ENCODE results near the gene GPRIN2.

GRCh38 chr10:46542567-46543465, 13.6 kb downstream of the GPRIN2 start:
- TF ChIP-seq, protein P1, sequence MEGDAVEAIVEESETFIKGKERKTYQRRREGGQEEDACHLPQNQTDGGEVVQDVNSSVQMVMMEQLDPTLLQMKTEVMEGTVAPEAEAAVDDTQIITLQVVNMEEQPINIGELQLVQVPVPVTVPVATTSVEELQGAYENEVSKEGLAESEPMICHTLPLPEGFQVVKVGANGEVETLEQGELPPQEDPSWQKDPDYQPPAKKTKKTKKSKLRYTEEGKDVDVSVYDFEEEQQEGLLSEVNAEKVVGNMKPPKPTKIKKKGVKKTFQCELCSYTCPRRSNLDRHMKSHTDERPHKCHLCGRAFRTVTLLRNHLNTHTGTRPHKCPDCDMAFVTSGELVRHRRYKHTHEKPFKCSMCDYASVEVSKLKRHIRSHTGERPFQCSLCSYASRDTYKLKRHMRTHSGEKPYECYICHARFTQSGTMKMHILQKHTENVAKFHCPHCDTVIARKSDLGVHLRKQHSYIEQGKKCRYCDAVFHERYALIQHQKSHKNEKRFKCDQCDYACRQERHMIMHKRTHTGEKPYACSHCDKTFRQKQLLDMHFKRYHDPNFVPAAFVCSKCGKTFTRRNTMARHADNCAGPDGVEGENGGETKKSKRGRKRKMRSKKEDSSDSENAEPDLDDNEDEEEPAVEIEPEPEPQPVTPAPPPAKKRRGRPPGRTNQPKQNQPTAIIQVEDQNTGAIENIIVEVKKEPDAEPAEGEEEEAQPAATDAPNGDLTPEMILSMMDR (IDR thresholded peaks at IDR 0.05; ENCODE audit: insufficient read depth, low read length) = no peak
- no peak for TF ChIP-seq POLR2AphosphoS5 (IDR thresholded peaks at IDR 0.05; ENCODE audit: low read depth)
- no peak for TF ChIP-seq GABPA (IDR thresholded peaks at IDR 0.05; ENCODE audit: low read depth)
- TF ChIP-seq, protein P2, sequence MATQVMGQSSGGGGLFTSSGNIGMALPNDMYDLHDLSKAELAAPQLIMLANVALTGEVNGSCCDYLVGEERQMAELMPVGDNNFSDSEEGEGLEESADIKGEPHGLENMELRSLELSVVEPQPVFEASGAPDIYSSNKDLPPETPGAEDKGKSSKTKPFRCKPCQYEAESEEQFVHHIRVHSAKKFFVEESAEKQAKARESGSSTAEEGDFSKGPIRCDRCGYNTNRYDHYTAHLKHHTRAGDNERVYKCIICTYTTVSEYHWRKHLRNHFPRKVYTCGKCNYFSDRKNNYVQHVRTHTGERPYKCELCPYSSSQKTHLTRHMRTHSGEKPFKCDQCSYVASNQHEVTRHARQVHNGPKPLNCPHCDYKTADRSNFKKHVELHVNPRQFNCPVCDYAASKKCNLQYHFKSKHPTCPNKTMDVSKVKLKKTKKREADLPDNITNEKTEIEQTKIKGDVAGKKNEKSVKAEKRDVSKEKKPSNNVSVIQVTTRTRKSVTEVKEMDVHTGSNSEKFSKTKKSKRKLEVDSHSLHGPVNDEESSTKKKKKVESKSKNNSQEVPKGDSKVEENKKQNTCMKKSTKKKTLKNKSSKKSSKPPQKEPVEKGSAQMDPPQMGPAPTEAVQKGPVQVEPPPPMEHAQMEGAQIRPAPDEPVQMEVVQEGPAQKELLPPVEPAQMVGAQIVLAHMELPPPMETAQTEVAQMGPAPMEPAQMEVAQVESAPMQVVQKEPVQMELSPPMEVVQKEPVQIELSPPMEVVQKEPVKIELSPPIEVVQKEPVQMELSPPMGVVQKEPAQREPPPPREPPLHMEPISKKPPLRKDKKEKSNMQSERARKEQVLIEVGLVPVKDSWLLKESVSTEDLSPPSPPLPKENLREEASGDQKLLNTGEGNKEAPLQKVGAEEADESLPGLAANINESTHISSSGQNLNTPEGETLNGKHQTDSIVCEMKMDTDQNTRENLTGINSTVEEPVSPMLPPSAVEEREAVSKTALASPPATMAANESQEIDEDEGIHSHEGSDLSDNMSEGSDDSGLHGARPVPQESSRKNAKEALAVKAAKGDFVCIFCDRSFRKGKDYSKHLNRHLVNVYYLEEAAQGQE (IDR thresholded peaks at IDR 0.05; ENCODE audit: insufficient replicate concordance, low read depth) = no peak
- no peak for TF ChIP-seq SPI1 (IDR thresholded peaks at IDR 0.05; ENCODE audit: borderline replicate concordance, low read depth)

All from HL-60 (cell line).